ENCODE results near the gene MYH11. TPM values are rescaled to one million over a fixed set of nuclear protein-coding genes. Genes with fewer than 3 reads are reported as not detected.

Gene MYH11
- polyA plus RNA-seq, 1 donor from 2014 or later, result not detected

DNA sequence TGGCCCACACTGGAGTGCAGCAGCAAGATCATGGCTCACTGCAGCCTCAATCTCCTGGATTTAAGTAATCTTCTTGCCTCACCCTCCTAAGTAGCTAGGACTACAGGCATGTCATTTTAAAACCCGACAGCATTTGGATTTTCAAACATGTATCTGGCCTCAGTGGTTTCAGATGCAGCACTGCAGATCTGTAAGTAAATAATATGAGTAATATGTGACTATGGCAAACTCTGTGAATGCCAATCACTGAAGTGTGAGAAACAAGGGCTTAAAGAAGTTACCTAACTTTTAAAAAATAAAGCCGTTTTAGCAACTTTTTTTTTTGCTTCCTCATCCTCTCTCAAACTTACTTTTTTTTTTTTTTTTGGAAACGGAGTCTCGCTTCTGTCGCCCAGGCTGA lies 19.7 kb upstream of the MYH11 start:
- TF ChIP-seq SMC3 (conservative IDR thresholded peaks at IDR 0.05; ENCODE audit: poor library complexity), result no peak
- no peak for TF ChIP-seq EZH2 (IDR thresholded peaks at IDR 0.05; ENCODE audit: borderline replicate concordance, insufficient read depth, low read length, poor library complexity, severe bottlenecking)
- TF ChIP-seq POLR2AphosphoS5 (IDR thresholded peaks at IDR 0.05), result no peak
- no peak for TF ChIP-seq TAF1 (IDR thresholded peaks at IDR 0.05; ENCODE audit: low read depth)
- TF ChIP-seq, protein P1, sequence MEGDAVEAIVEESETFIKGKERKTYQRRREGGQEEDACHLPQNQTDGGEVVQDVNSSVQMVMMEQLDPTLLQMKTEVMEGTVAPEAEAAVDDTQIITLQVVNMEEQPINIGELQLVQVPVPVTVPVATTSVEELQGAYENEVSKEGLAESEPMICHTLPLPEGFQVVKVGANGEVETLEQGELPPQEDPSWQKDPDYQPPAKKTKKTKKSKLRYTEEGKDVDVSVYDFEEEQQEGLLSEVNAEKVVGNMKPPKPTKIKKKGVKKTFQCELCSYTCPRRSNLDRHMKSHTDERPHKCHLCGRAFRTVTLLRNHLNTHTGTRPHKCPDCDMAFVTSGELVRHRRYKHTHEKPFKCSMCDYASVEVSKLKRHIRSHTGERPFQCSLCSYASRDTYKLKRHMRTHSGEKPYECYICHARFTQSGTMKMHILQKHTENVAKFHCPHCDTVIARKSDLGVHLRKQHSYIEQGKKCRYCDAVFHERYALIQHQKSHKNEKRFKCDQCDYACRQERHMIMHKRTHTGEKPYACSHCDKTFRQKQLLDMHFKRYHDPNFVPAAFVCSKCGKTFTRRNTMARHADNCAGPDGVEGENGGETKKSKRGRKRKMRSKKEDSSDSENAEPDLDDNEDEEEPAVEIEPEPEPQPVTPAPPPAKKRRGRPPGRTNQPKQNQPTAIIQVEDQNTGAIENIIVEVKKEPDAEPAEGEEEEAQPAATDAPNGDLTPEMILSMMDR (IDR thresholded peaks at IDR 0.05; ENCODE audit: poor library complexity, severe bottlenecking), result no peak
- no peak for TF ChIP-seq RAD21 (conservative IDR thresholded peaks at IDR 0.05)
- TF ChIP-seq MXI1 (conservative IDR thresholded peaks at IDR 0.05; ENCODE audit: poor library complexity, severe bottlenecking), result no peak
- TF ChIP-seq EP300 (conservative IDR thresholded peaks at IDR 0.05; ENCODE audit: poor library complexity, severe bottlenecking), result no peak
- TF ChIP-seq, protein P2, sequence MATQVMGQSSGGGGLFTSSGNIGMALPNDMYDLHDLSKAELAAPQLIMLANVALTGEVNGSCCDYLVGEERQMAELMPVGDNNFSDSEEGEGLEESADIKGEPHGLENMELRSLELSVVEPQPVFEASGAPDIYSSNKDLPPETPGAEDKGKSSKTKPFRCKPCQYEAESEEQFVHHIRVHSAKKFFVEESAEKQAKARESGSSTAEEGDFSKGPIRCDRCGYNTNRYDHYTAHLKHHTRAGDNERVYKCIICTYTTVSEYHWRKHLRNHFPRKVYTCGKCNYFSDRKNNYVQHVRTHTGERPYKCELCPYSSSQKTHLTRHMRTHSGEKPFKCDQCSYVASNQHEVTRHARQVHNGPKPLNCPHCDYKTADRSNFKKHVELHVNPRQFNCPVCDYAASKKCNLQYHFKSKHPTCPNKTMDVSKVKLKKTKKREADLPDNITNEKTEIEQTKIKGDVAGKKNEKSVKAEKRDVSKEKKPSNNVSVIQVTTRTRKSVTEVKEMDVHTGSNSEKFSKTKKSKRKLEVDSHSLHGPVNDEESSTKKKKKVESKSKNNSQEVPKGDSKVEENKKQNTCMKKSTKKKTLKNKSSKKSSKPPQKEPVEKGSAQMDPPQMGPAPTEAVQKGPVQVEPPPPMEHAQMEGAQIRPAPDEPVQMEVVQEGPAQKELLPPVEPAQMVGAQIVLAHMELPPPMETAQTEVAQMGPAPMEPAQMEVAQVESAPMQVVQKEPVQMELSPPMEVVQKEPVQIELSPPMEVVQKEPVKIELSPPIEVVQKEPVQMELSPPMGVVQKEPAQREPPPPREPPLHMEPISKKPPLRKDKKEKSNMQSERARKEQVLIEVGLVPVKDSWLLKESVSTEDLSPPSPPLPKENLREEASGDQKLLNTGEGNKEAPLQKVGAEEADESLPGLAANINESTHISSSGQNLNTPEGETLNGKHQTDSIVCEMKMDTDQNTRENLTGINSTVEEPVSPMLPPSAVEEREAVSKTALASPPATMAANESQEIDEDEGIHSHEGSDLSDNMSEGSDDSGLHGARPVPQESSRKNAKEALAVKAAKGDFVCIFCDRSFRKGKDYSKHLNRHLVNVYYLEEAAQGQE (IDR thresholded peaks at IDR 0.05; ENCODE audit: borderline replicate concordance), result no peak

DNA sequence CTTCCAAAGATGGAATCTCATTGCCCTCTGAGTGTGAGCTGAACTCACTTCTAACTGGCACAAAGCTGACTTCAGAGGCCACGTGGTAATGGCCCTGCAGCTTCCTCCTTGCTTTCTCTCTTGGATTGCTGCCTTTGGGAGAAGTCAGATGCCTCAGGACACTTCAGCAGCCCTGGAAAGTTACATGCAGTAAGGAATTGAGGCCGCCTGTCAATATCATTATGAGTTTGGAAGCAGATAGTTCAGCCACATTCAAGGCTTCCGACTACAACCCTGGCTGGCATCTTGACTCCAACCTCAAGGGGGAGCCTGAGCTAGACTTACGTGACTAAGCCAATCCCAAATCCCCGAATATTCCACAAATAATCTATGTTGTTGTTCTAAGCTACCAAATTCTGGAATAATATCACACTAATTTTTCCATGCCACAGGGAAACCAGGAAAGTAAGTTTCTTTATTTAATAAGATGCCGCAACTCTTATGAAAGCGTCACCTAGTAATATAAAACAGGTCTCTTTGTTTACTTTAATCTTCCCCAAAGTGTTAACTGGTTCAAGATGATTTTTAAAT lies 18.0 kb upstream of the MYH11 start:
- Histone ChIP-seq H3K36me3 (ENCODE audit: insufficient read depth, low read length) (no peaks in the 10 kb centered on the region), H4K20me1 (ENCODE audit: insufficient read depth) (no peaks in the 10 kb centered on the region), H3F3A (ENCODE audit: insufficient read depth, low read length, poor library complexity, severe bottlenecking) (no peaks in the 10 kb centered on the region), H3K79me2 (replicated peaks; ENCODE audit: insufficient read depth, low read length) (no peaks in the 10 kb centered on the region), H3K27ac (ENCODE audit: low read length) (no peak overlapping the region), H3K9me2 (ENCODE audit: insufficient read depth, low read length) (no peaks in the 10 kb centered on the region), H2AFZ (ENCODE audit: low read depth, low read length) (no peak overlapping the region), H3K4me2 (ENCODE audit: low read length) (no peak overlapping the region), H3K27me3 (ENCODE audit: insufficient read depth, low read depth, low read length) (no peaks in the 10 kb centered on the region), H3K9me3 (ENCODE audit: low read length) (no peaks in the 10 kb centered on the region), H3K9ac (ENCODE audit: low read length) (no peak overlapping the region), H3K4me3 (ENCODE audit: low read length) (no peak overlapping the region)
- TF ChIP-seq TAF1 (IDR thresholded peaks at IDR 0.05; ENCODE audit: low read depth) (no peak), POLR2AphosphoS5 (IDR thresholded peaks at IDR 0.05) (no peak), EZH2 (IDR thresholded peaks at IDR 0.05; ENCODE audit: borderline replicate concordance, insufficient read depth, low read length, poor library complexity, severe bottlenecking) (no peak), MXI1 (conservative IDR thresholded peaks at IDR 0.05; ENCODE audit: poor library complexity, severe bottlenecking) (no peak), EP300 (conservative IDR thresholded peaks at IDR 0.05; ENCODE audit: poor library complexity, severe bottlenecking) (no peak), RAD21 (conservative IDR thresholded peaks at IDR 0.05) (peak; percentile 40), SMC3 (conservative IDR thresholded peaks at IDR 0.05; ENCODE audit: poor library complexity) (peak; percentile 62)
- TF ChIP-seq, protein P1 (IDR thresholded peaks at IDR 0.05; ENCODE audit: poor library complexity, severe bottlenecking), result peak; percentile 67
- TF ChIP-seq, protein P2 (IDR thresholded peaks at IDR 0.05; ENCODE audit: borderline replicate concordance), result no peak

More for the DNA sequence above, 19.7 kb upstream of the MYH11 start:
- no peak overlapping the region for H3K4me3 ChIP-seq (ENCODE audit: low read length)
- no peaks in the 10 kb centered on the region for H3K79me2 ChIP-seq (replicated peaks; ENCODE audit: insufficient read depth, low read length)
- H3K27me3 ChIP-seq (ENCODE audit: insufficient read depth, low read depth, low read length), result no peaks in the 10 kb centered on the region
- no peaks in the 10 kb centered on the region for H3F3A ChIP-seq (ENCODE audit: insufficient read depth, low read length, poor library complexity, severe bottlenecking)
- no peaks in the 10 kb centered on the region for H3K36me3 ChIP-seq (ENCODE audit: insufficient read depth, low read length)
- no peak overlapping the region for H3K4me2 ChIP-seq (ENCODE audit: low read length)
- no peak overlapping the region for H3K27ac ChIP-seq (ENCODE audit: low read length)
- H3K9ac ChIP-seq (ENCODE audit: low read length), result no peak overlapping the region
- no peaks in the 10 kb centered on the region for H3K9me3 ChIP-seq (ENCODE audit: low read length)
- no peaks in the 10 kb centered on the region for H4K20me1 ChIP-seq (ENCODE audit: insufficient read depth)
- no peak overlapping the region for H2AFZ ChIP-seq (ENCODE audit: low read depth, low read length)
- H3K9me2 ChIP-seq (ENCODE audit: insufficient read depth, low read length), result no peaks in the 10 kb centered on the region

Measured in neural cell (in vitro differentiated cells).